Mucosa of rectum (tissue), 2 donors: Measurements from ENCODE around the gene PACSIN1.

Source experiments
- H3K27ac ChIP-seq, 2 donors: one replicate each; pipeline ENCODE4 v1.7.0; 2013; ENCODE audit warnings: inconsistent platforms in 2 of 2, low read depth in 2 of 2, low read length in 2 of 2
- H3K27me3 ChIP-seq, 2 donors: one replicate each; pipeline ENCODE4 v1.7.0; 2013; ENCODE audit warnings: low read length in 2 of 2; ENCODE audit not compliant: control insufficient read depth in 2 of 2, insufficient read depth in 2 of 2
- H3K36me3 ChIP-seq, 2 donors: one replicate each; pipeline ENCODE4 v1.7.0; 2013; ENCODE audit warnings: low read length in 2 of 2; ENCODE audit not compliant: control insufficient read depth in 2 of 2, insufficient read depth in 2 of 2
- H3K4me1 ChIP-seq, 2 donors: one replicate each; pipeline ENCODE4 v1.7.0; 2013; ENCODE audit warnings: low read length in 2 of 2, mild to moderate bottlenecking in 1 of 2; ENCODE audit not compliant: control insufficient read depth in 2 of 2, insufficient read depth in 2 of 2
- H3K4me3 ChIP-seq, 2 donors: one replicate each; pipeline ENCODE4 v1.7.0; 2013; ENCODE audit warnings: low read length in 2 of 2
- H3K9ac ChIP-seq, 2 donors: one replicate each; pipeline ENCODE4 v1.7.0; 2013; ENCODE audit warnings: low read length in 2 of 2, low read depth in 1 of 2, mild to moderate bottlenecking in 1 of 2
- H3K9me3 ChIP-seq, 2 donors: one replicate each; pipeline ENCODE4 v1.7.0; 2013; ENCODE audit warnings: low read length in 2 of 2; ENCODE audit not compliant: control insufficient read depth in 2 of 2
- donor health status: healthy.
- donor health status: Normal muscosa, but diverticular disease.

The PACSIN1 gene

GRCh38 chr6:34543421-34543820 lies 77.5 kb downstream of the PACSIN1 start:
- peaks cover 6% of the 10 kb centered on the region in 2 donors for H3K36me3 ChIP-seq
- no peak overlapping the region for H3K9ac ChIP-seq
- no peak overlapping the region for H3K27ac ChIP-seq
- no peaks in the 10 kb centered on the region for H3K9me3 ChIP-seq
- no peaks in the 10 kb centered on the region for H3K27me3 ChIP-seq
- H3K4me3 ChIP-seq = no peak overlapping the region
- H3K4me1 ChIP-seq = peaks cover 29 to 36% of the 10 kb centered on the region in 2 donors

GRCh38 chr6:34544052-34544604 lies 78.3 kb downstream of the PACSIN1 start:
- no peak overlapping the region for H3K9ac ChIP-seq
- no peaks in the 10 kb centered on the region for H3K9me3 ChIP-seq
- H3K4me1 ChIP-seq = peaks cover 29 to 41% of the 10 kb centered on the region in 2 donors
- no peak overlapping the region for H3K4me3 ChIP-seq
- H3K27me3 ChIP-seq = no peaks in the 10 kb centered on the region
- no peak overlapping the region for H3K27ac ChIP-seq
- H3K36me3 ChIP-seq = peaks cover 6% of the 10 kb centered on the region in 2 donors

DNA sequence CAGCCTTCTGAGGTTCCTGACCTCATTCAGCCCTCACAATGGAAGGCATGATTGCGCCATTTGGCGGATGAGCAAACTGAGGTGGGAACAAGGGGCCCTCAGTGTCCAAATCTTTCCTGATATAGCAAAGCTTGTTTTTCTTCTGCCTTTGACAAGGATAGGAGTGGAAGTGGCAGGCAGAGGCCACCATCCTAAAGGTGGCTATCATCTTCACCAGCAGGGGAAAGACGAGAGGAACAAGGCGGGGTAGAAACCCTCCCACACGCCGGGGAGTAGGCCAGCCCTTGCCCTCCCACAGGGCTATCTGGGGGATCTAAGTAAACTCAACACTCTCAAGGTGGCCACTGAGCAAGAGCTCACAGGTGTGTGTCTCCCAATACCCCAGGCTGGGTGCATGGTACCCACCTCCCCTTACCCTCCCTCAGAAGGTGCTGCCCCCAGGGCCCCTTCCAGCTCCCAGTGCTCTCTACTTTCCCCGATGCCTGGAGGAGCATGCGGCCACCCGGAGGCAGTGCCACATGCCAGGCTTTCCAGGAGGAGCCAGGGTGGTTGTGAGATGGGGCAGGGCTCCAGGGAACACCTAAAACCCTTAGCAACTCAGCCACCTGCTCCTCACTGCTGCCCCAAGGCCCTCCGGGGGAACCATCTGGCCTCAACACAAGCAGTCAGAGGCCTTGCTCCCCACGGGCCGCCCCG lies 79.0 kb downstream of the PACSIN1 start:
- Histone ChIP-seq H3K36me3 (peaks cover 6% of the 10 kb centered on the region in 2 donors), H3K4me3 (no peak overlapping the region), H3K9me3 (no peaks in the 10 kb centered on the region), H3K27me3 (no peaks in the 10 kb centered on the region), H3K9ac (peak overlapping the region in 1 of 2 donors; percentile 27), H3K27ac (peak overlapping the region in 1 of 2 donors; percentile 43), H3K4me1 (peaks cover 29 to 41% of the 10 kb centered on the region in 2 donors)

DNA sequence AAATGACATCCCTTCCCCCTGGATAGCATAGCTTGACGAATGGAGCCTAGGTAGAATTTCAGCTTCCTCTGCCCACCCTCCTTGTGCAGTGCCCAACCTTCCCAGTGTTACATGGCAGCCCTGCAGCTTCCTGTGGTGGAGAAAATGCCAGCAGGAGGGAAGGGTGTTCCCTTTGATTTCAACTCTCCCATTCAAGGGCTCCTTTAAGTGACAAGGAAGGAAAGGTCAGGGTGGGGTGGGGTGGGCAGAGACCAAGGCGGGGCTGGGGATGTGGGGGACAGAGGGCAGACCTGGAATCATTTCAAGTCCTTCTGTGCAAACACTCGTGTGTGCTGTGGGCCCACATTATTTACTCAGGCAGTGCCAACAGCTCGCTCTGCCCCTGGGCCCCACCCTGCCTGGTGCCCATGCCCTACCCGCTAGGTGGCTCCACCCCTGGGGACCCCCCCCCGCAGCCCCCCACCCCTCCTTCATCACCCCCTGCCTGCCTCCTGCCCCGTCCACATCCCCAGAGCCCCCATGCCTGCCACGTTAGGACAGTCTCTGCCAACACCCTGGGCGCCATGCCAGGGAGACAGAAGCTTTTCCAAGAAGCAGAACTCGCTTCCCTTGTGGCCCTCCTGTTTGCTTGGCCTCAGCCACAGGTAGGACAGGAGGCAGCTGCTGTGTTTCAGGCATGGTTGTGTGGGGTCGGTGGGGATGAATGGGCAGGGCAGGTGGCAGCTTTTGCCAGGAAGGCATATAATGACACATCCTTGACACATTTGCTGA lies 80.9 kb downstream of the PACSIN1 start:
- peak overlapping the region; percentile 43 to 52 for H3K9ac ChIP-seq
- H3K27ac ChIP-seq = peak overlapping the region; percentile 85 to 88
- peaks cover 34 to 47% of the 10 kb centered on the region in 2 donors for H3K4me1 ChIP-seq
- H3K9me3 ChIP-seq = no peaks in the 10 kb centered on the region
- no peaks in the 10 kb centered on the region for H3K27me3 ChIP-seq
- peaks cover 2 to 6% of the 10 kb centered on the region in 2 donors for H3K36me3 ChIP-seq
- H3K4me3 ChIP-seq = peak overlapping the region; percentile 33 to 48

DNA sequence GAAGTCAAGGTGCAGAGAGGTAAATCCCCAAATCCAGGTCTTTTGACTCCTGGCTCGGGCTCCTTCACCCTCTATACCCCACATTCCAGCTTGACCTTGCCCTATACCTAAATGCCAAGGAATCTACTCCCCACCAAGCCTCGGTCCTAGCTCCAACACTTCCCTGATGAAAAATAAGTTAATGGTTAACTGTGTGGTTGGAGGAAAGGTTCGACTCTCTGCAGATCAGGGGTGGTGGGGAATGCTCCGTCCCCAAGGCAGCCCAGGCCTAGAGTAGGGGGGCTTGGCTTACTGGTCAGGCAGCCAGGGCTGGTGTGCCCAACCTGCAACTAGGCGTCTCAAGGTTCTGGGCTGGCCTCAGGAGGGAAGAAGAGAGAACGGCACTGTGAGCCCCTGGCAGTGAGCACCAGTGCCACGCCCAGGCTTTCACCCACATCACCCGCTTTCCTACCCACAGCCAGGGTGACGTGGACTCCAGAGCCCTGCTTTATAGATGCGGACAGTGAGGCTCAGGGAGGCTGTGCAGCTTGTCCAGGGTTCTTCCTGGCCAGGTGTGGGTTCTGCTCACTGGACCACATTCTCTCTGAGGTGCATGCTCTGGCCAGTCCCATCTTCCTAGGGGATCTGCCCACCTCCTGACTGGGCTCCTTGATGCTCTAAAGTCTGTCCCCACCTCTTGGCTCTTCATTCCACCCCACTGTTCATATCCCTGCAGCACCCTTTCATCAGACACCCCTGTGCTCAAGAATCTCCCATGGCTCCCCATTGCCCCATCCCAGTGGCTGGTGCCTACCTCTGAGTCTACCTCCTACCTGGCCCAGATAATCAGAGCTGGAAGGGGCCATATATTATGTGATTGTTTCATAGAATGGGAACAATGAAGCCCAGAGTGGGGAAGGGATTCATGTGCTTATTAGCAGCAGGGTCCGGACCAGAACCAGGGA lies 82.1 kb downstream of the PACSIN1 start:
- Histone ChIP-seq H3K27ac (peak overlapping the region; percentile 85 to 88), H3K4me3 (no peak overlapping the region), H3K9ac (peak overlapping the region; percentile 8 to 50), H3K9me3 (no peaks in the 10 kb centered on the region), H3K36me3 (peaks cover 0 to 2% of the 10 kb centered on the region in 2 donors), H3K27me3 (no peaks in the 10 kb centered on the region), H3K4me1 (peaks cover 38 to 47% of the 10 kb centered on the region in 2 donors)

GRCh38 chr6:34549026-34549803 lies 83.3 kb downstream of the PACSIN1 start:
- Histone ChIP-seq H3K4me1 (peaks cover 38 to 47% of the 10 kb centered on the region in 2 donors), H3K27me3 (no peaks in the 10 kb centered on the region), H3K9ac (no peak overlapping the region), H3K4me3 (no peak overlapping the region), H3K36me3 (no peaks in the 10 kb centered on the region), H3K27ac (peak overlapping the region in 1 of 2 donors; percentile 23), H3K9me3 (no peaks in the 10 kb centered on the region)

- peaks cover 38 to 47% of the 10 kb centered on the region in 2 donors for H3K4me1 ChIP-seq
- H3K9ac ChIP-seq = no peak overlapping the region
- H3K27ac ChIP-seq = peak overlapping the region; percentile 13 to 23
- no peaks in the 10 kb centered on the region for H3K9me3 ChIP-seq
- H3K27me3 ChIP-seq = no peaks in the 10 kb centered on the region
- no peak overlapping the region for H3K4me3 ChIP-seq
- no peaks in the 10 kb centered on the region for H3K36me3 ChIP-seq
Observed at GRCh38 chr6:34549804-34550202, 83.9 kb downstream of the PACSIN1 start.

DNA sequence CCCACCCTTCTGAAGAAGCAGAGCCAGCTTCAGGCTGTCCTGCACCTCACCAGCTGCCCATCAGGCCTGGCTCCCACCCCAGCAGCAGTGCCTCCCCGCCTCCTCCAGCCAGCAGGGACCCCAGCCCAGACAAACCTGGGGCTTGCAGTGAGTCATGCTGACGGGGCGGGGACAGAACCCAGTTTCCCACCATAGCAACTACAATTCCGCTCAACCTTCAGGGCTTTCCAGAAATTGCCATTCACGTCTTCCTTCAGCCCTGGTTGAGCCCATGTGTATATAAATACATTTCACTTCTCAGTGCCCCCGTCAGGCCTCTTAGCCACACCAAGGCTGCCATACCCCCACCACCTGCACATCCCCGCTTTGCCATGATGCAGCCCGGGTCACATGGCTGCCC lies 85.8 kb downstream of the PACSIN1 start:
- Histone ChIP-seq H3K9ac (no peak overlapping the region), H3K4me3 (no peak overlapping the region), H3K27ac (no peak overlapping the region), H3K9me3 (no peaks in the 10 kb centered on the region), H3K36me3 (no peaks in the 10 kb centered on the region), H3K27me3 (no peaks in the 10 kb centered on the region), H3K4me1 (peaks cover 34 to 44% of the 10 kb centered on the region in 2 donors)

DNA sequence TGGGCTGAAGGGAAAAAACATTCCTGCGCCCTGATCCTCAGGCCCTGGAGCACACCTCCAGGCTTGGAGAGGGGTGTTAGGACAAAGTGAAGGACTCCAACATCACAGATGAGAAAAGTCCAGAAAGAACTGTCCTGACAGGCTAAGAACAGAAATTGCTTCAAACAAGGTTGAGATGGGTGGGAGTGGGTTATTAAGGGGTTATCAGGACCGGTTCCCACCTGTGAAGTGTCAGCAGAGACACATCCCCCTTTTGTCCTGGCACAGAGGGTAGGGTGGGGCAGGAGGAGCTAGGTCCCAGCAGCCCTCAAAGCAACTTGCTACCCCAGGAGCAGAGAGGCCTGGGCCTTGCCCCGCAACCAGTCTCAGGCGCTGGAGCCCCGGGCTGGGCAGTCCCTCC lies 86.7 kb downstream of the PACSIN1 start:
- H3K4me3 ChIP-seq = no peak overlapping the region
- H3K4me1 ChIP-seq = peaks cover 31 to 39% of the 10 kb centered on the region in 2 donors
- no peak overlapping the region for H3K27ac ChIP-seq
- no peak overlapping the region for H3K9ac ChIP-seq
- no peaks in the 10 kb centered on the region for H3K27me3 ChIP-seq
- H3K36me3 ChIP-seq = no peaks in the 10 kb centered on the region
- H3K9me3 ChIP-seq = no peaks in the 10 kb centered on the region
